Spleen (tissue), 11 donors: Measurements from ENCODE around the gene STMN3. TPM values are rescaled to one million over a fixed set of nuclear protein-coding genes. Genes with fewer than 3 reads are reported as not detected.

Experiments
- DNase-seq: peaks from one replicate; pipeline ENCODE4 v3.0.0-alpha.2; 2020
- H3K27ac ChIP-seq, 8 donors: fragments of 200-600 bp; sonication (generic) in 7 of 8; 1 replicate in 4 of 8; 2 replicates in 4 of 8; pipeline versions ENCODE4 v1.5.0 to v1.8.0; 2016 to 2021; ENCODE audit warnings: inconsistent platforms in 4 of 8, mild to moderate bottlenecking in 4 of 8, moderate library complexity in 1 of 8
- H3K27me3 ChIP-seq, 7 donors: fragments of 200-600 bp; sonication (generic) in 6 of 7; replicated peaks in 1 of 7; 1 replicate in 4 of 7; 2 replicates in 3 of 7; pipeline versions ENCODE4 v1.5.0 to v1.8.0; 2016 to 2021; ENCODE audit warnings: inconsistent platforms in 3 of 7, mild to moderate bottlenecking in 1 of 7
- H3K36me3 ChIP-seq, 6 donors: fragments of 200-600 bp; sonication (generic) in 5 of 6; 1 replicate in 4 of 6; 2 replicates in 2 of 6; pipeline versions ENCODE4 v1.5.0 to v1.8.0; 2016 to 2021; ENCODE audit warnings: inconsistent platforms in 2 of 6
- H3K4me1 ChIP-seq, 6 donors: fragments of 200-600 bp; sonication (generic) in 5 of 6; 1 replicate in 3 of 6; 2 replicates in 3 of 6; pipeline versions ENCODE4 v1.5.0 to v1.8.0; 2016 to 2021; ENCODE audit warnings: inconsistent platforms in 3 of 6
- H3K4me3 ChIP-seq, 8 donors: fragments of 200-600 bp; sonication (generic) in 7 of 8; 1 replicate in 4 of 8; 2 replicates in 4 of 8; pipeline versions ENCODE4 v1.5.0 to v1.8.0; 2016 to 2021; ENCODE audit warnings: inconsistent platforms in 4 of 8, mild to moderate bottlenecking in 4 of 8, moderate library complexity in 2 of 8
- H3K9me3 ChIP-seq, 8 donors: fragments of 200-600 bp; sonication (generic) in 7 of 8; 1 replicate in 4 of 8; 2 replicates in 4 of 8; pipeline versions ENCODE4 v1.5.0 to v1.8.0; 2016 to 2021; ENCODE audit warnings: inconsistent platforms in 4 of 8
- POLR2A ChIP-seq, 3 donors: fragments of 450-650 bp; IDR thresholded peaks; one replicate each; pipeline ENCODE4 v1.5.1; 2017; ENCODE audit warnings: antibody characterized with exemption in 3 of 3, mild to moderate bottlenecking in 1 of 3
- POLR2AphosphoS5 ChIP-seq, 3 donors: sonication (generic); formaldehyde crosslinking; IDR thresholded peaks; one replicate each; pipeline ENCODE4 v1.5.1; 2017; ENCODE audit warnings: antibody characterized with exemption in 3 of 3
- WGBS, 5 donors: extraction: QIAGEN DNeasy Blood & Tissue Kit in 3 of 5; methylation state at CpG; one replicate each; pipeline versions ENCODE4 v1.1.5 to v1.1.7; 2013 to 2018; 5-methylcytosine and 5-hydroxymethylcytosine counted together
- intact Hi-C: fragments of 100-400 bp; cut with DNase I; formaldehyde crosslinking; loops from one replicate; pipeline ENCODE4 v1.15.0; 2023; ENCODE audit warnings: low total_unique reads
- polyA plus RNA-seq, 3 donors: library from polyadenylated mRNA; stranded (reverse); fragments of 200-250 nt; gene quantifications; one replicate each; pipeline ENCODE4 v1.2.1, GENCODE V29; 2013
- total RNA-seq, 7 donors: library from RNA; depleted of rRNA in 3 of 7; stranded (reverse); fragments of >200 nt in 3 of 7; fragmentation: NEBNext Ultra II Directional in 4 of 7; extraction: Animal tissue kit (Norgen Biotek cat#: 25700) in 4 of 7; gene quantifications; one replicate each; pipeline versions ENCODE4 v1.1.0 to v1.2.1, GENCODE V29; 2016 to 2021
- TF ChIP-seq, protein P1 (sequence below), 11 experiments: fragments of 200-600 bp in 7 of 11; fragments of 450-650 bp in 4 of 11; sonication (generic) in 4 of 11; IDR thresholded peaks in 8 of 11; conservative IDR thresholded peaks in 3 of 11; 1 replicate in 7 of 11; 2 replicates in 4 of 11; pipeline versions ENCODE4 v1.4.0 to v1.8.0; 2016 to 2021; ENCODE audit warnings: antibody characterized with exemption in 11 of 11, inconsistent platforms in 4 of 11, mild to moderate bottlenecking in 1 of 11
- donor health status: healthy with polysubstance abuse.
- donor health status: DM: no; HTN: no; CAD: no; lungs with moderate emphysema.
- donor health status: DM: no; HTN: no; CAD: no.
- donor health status: Bipolar disorder and iron deficiency.
- donor health status: healthy.
- donor health status: DM: no; HTN: no; CAD: no.
- donor health status: DM: yes; HTN: yes; CAD: no.

Gene STMN3
- total and polyA plus RNA-seq, 10 donors, result 16.1 to 57.0 (median 32.3) TPM

- TF ChIP-seq POLR2AphosphoS5 (IDR thresholded peaks at IDR 0.05) (no peak), POLR2A (IDR thresholded peaks at IDR 0.05) (no peak)
- TF ChIP-seq, protein P1, sequence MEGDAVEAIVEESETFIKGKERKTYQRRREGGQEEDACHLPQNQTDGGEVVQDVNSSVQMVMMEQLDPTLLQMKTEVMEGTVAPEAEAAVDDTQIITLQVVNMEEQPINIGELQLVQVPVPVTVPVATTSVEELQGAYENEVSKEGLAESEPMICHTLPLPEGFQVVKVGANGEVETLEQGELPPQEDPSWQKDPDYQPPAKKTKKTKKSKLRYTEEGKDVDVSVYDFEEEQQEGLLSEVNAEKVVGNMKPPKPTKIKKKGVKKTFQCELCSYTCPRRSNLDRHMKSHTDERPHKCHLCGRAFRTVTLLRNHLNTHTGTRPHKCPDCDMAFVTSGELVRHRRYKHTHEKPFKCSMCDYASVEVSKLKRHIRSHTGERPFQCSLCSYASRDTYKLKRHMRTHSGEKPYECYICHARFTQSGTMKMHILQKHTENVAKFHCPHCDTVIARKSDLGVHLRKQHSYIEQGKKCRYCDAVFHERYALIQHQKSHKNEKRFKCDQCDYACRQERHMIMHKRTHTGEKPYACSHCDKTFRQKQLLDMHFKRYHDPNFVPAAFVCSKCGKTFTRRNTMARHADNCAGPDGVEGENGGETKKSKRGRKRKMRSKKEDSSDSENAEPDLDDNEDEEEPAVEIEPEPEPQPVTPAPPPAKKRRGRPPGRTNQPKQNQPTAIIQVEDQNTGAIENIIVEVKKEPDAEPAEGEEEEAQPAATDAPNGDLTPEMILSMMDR (IDR thresholded peaks at IDR 0.05 in 8 of 11, conservative IDR thresholded peaks at IDR 0.05 in 3 of 11), result no peak
- Histone ChIP-seq H3K4me3 (no peak overlapping the region), H3K9me3 (no peaks in the 10 kb centered on the region), H3K27ac (peak overlapping the region; percentile 65 to 90 (median 89)), H3K27me3 (peaks cover 0 to 6% (median 0%) of the 10 kb centered on the region in 7 donors), H3K36me3 (peaks cover 0 to 11% (median 0%) of the 10 kb centered on the region in 6 donors), H3K4me1 (peaks cover 17 to 94% (median 78%) of the 10 kb centered on the region in 6 donors)
- peak; percentile 76 for DNase-seq
- 83 to 89% (median 87%) methylated on average over 14 to 29 of the region's 29 CpGs for WGBS, 5 donors
- intact Hi-C loops, result no loop called here
Observed at GRCh38 chr20:63687419-63688178, 34.4 kb upstream of the STMN3 start.

GRCh38 chr20:63686492-63687321 is 33.5 kb upstream of the STMN3 start:
- intact Hi-C loops, result no loop called here
- Histone ChIP-seq H3K36me3 (peaks cover 0 to 11% (median 0%) of the 10 kb centered on the region in 6 donors), H3K27me3 (peaks cover 0 to 6% (median 0%) of the 10 kb centered on the region in 7 donors), H3K27ac (peak overlapping the region; percentile 69 to 90 (median 89)), H3K9me3 (no peaks in the 10 kb centered on the region), H3K4me1 (peaks cover 19 to 94% (median 76%) of the 10 kb centered on the region in 6 donors), H3K4me3 (peak overlapping the region in 2 of 8 donors; percentile 3 to 18)
- TF ChIP-seq POLR2AphosphoS5 (IDR thresholded peaks at IDR 0.05) (peak; percentile 80 to 89 (median 83)), POLR2A (IDR thresholded peaks at IDR 0.05) (no peak)
- TF ChIP-seq, protein P1 (IDR thresholded peaks at IDR 0.05 in 8 of 11, conservative IDR thresholded peaks at IDR 0.05 in 3 of 11), result peak in 1 of 11 experiments; percentile 9
- peak; percentile 90 for DNase-seq
- WGBS, 5 donors, result 21 to 30% (median 22%) methylated on average over 39 to 45 of the region's 45 CpGs

GRCh38 chr20:63686094-63686491 is 32.9 kb upstream of the STMN3 start:
- peaks cover 0 to 13% (median 0%) of the 10 kb centered on the region in 6 donors for H3K36me3 ChIP-seq
- WGBS, 5 donors, result 71 to 83% (median 78%) methylated on average over 5 to 24 of the region's 24 CpGs
- peaks cover 20 to 90% (median 70%) of the 10 kb centered on the region in 6 donors for H3K4me1 ChIP-seq
- peaks cover 0 to 6% (median 0%) of the 10 kb centered on the region in 7 donors for H3K27me3 ChIP-seq
- DNase-seq, result peak; percentile 78
- peak overlapping the region; percentile 69 to 90 (median 89) for H3K27ac ChIP-seq
- TF ChIP-seq POLR2A (IDR thresholded peaks at IDR 0.05), result no peak
- TF ChIP-seq, protein P1 (IDR thresholded peaks at IDR 0.05 in 8 of 11, conservative IDR thresholded peaks at IDR 0.05 in 3 of 11), result no peak
- TF ChIP-seq POLR2AphosphoS5 (IDR thresholded peaks at IDR 0.05), result no peak
- H3K4me3 ChIP-seq, result peak overlapping the region in 1 of 8 donors; percentile 18
- H3K9me3 ChIP-seq, result no peaks in the 10 kb centered on the region
- intact Hi-C loops, result no loop called here
